Fibroblast of villous mesenchyme (primary cell): ENCODE results near the gene VEPH1. TPM values are rescaled to one million over a fixed set of nuclear protein-coding genes. Genes with fewer than 3 reads are reported as not detected.
"Not testable (repeated sequence)": the region's sequence is repeated elsewhere in the genome, so short reads cannot be mapped to it uniquely, and the experiment has no call there.

ENCODE experiments used
- DNase-seq: peaks from one replicate; pipeline ENCODE4 v3.0.0-alpha.2; 2010; ENCODE audit warnings: low read depth
- H3K4me3 ChIP-seq: 2 replicates; pipeline ENCODE4 v1.5.1; 2011; ENCODE audit warnings: low read depth, mild to moderate bottlenecking, low read length
- CTCF ChIP-seq: IDR thresholded peaks from 2 replicates; pipeline ENCODE4 v1.5.1; 2012; ENCODE audit warnings: low read depth, mild to moderate bottlenecking, low read length; ENCODE audit not compliant: insufficient read depth
- total RNA-seq: library from RNA; depleted of rRNA; stranded (reverse); fragments of >200 nt; gene quantifications from 2 replicates; pipeline ENCODE4 v1.2.3, GENCODE V29; 2012

Gene VEPH1
- total RNA-seq, 1 donor, result 8.6 TPM

- no peak for TF ChIP-seq CTCF
- DNase-seq, result peak; percentile 56
- H3K4me3 ChIP-seq, result no peak overlapping the region
Measured at GRCh38 chr3:157333551-157333991, 169.6 kb downstream of the VEPH1 start.

- DNase-seq, result peak; percentile 26
- no peak for TF ChIP-seq CTCF
- H3K4me3 ChIP-seq, result no peak overlapping the region
Measured at GRCh38 chr3:157330206-157330605, 173.0 kb downstream of the VEPH1 start.

GRCh38 chr3:157329551-157329950 is 173.7 kb downstream of the VEPH1 start:
- TF ChIP-seq CTCF, result no peak
- no peak overlapping the region for H3K4me3 ChIP-seq
- DNase-seq, result peak; percentile 28

- no peak for TF ChIP-seq CTCF
- no peak overlapping the region for H3K4me3 ChIP-seq
- DNase-seq, result no peak
Measured at GRCh38 chr3:157327837-157328236, 175.4 kb downstream of the VEPH1 start.

- TF ChIP-seq CTCF, result no peak
- no peak for DNase-seq
- no peak overlapping the region for H3K4me3 ChIP-seq
Measured at GRCh38 chr3:157327018-157327417, 176.2 kb downstream of the VEPH1 start.

GRCh38 chr3:157324869-157325268 is 178.3 kb downstream of the VEPH1 start:
- not testable (repeated sequence) for DNase-seq, H3K4me3 ChIP-seq

- H3K4me3 ChIP-seq, result no peak overlapping the region
- no peak for TF ChIP-seq CTCF
- DNase-seq, result no peak
Measured at GRCh38 chr3:157323360-157323759, 179.9 kb downstream of the VEPH1 start.
